ENCODE data around the gene SGTA.
"Not testable (repeated sequence)": the region's sequence is repeated elsewhere in the genome, so short reads cannot be mapped to it uniquely, and the experiment has no call there.

The SGTA gene

GRCh38 chr19:2782936-2783780 lies at the start of gene SGTA:
SGTA (minus strand) TSS chr19:2783273; CDS start chr19:2769068, 14,205 bp downstream.
- intact Hi-C loops (cut with DNase I) = no loop called here
- peak; percentile 97 to 100 (median 98) for DNase-seq

- intact Hi-C loops (cut with DNase I) = no loop called here
Observed at GRCh38 chr19:2827840-2828489, 44.9 kb upstream of the SGTA start.

GRCh38 chr19:2827022-2827421 lies 43.9 kb upstream of the SGTA start:
- no peak for DNase-seq
- intact Hi-C loops (cut with DNase I) = no loop called here

More at GRCh38 chr19:2827840-2828489, 44.9 kb upstream of the SGTA start:
- peak in 1 of 10 donors; percentile 22 for DNase-seq

- intact Hi-C loops (cut with DNase I) = loop anchor here (5.0 kb wide), 1 partner anchor 37 kb away; the partner anchor contains the start of gene THOP1
- peak in 2 of 10 donors; percentile 32 to 58 for DNase-seq
Observed at GRCh38 chr19:2824129-2824528, 41.1 kb upstream of the SGTA start.

- peak in 3 of 10 donors; percentile 20 to 67 (median 43) for DNase-seq
- intact Hi-C loops (cut with DNase I) = loop anchor here (5.0 kb wide), 1 partner anchor 36 kb away; the partner anchor contains the start of gene THOP1
Observed at GRCh38 chr19:2823646-2824045, 40.6 kb upstream of the SGTA start.

- DNase-seq = peak in 2 of 10 donors; percentile 61 to 66
- intact Hi-C loops (cut with DNase I) = loop anchor here (5.0 kb wide), 1 partner anchor 36 kb away; the partner anchor contains the start of gene THOP1
Observed at GRCh38 chr19:2822846-2823245, 39.8 kb upstream of the SGTA start.

GRCh38 chr19:2820112-2820702 lies 37.1 kb upstream of the SGTA start:
- DNase-seq = peak in 3 of 10 donors; percentile 21 to 86 (median 82)
- intact Hi-C loops (cut with DNase I) = loop anchor here (5.0 kb wide), 1 partner anchor 33 kb away; the partner anchor contains the start of gene THOP1

GRCh38 chr19:2819540-2820111 lies 36.6 kb upstream of the SGTA start, which contains the start of gene ZNF554:
ZNF554 (plus strand) TSS chr19:2819868; CDS start chr19:2820072, 204 bp downstream.
- peak; percentile 87 to 99 (median 94) for DNase-seq
- intact Hi-C loops (cut with DNase I) = loop anchor here (5.0 kb wide), 1 partner anchor 32 kb away; the partner anchor contains the start of gene THOP1

- intact Hi-C loops (cut with DNase I) = not testable (repeated sequence)
Observed at GRCh38 chr19:2817237-2817829, 34.3 kb upstream of the SGTA start.

GRCh38 chr19:2816641-2817040 lies 33.6 kb upstream of the SGTA start:
- intact Hi-C loops (cut with DNase I) = no loop called here
- DNase-seq = peak in 2 of 10 donors; percentile 59 to 78

More at GRCh38 chr19:2817237-2817829, 34.3 kb upstream of the SGTA start:
- peak in 2 of 10 donors; percentile 73 to 84 for DNase-seq

- DNase-seq = peak in 1 of 10 donors; percentile 70
- intact Hi-C loops (cut with DNase I) = no loop called here
Observed at GRCh38 chr19:2815923-2816322, 32.9 kb upstream of the SGTA start.

- DNase-seq = peak in 2 of 10 donors; percentile 61 to 74
Observed at GRCh38 chr19:2815191-2815614, 32.1 kb upstream of the SGTA start.

GRCh38 chr19:2814426-2814825 lies 31.4 kb upstream of the SGTA start:
- intact Hi-C loops (cut with DNase I) = no loop called here
- DNase-seq = no peak

More at GRCh38 chr19:2815191-2815614, 32.1 kb upstream of the SGTA start:
- intact Hi-C loops (cut with DNase I) = no loop called here

GRCh38 chr19:2813235-2814160 lies 30.4 kb upstream of the SGTA start:
- intact Hi-C loops (cut with DNase I) = no loop called here
- DNase-seq = peak in 3 of 10 donors; percentile 22 to 84 (median 67)

- intact Hi-C loops (cut with DNase I) = no loop called here
- peak in 2 of 10 donors; percentile 43 to 73 for DNase-seq
Observed at GRCh38 chr19:2812414-2813234, 29.6 kb upstream of the SGTA start.

GRCh38 chr19:2811735-2812413 lies 28.8 kb upstream of the SGTA start:
- peak in 3 of 10 donors; percentile 16 to 75 (median 49) for DNase-seq
- intact Hi-C loops (cut with DNase I) = no loop called here

- intact Hi-C loops (cut with DNase I) = no loop called here
- DNase-seq = peak in 3 of 10 donors; percentile 25 to 71 (median 49)
Observed at GRCh38 chr19:2811221-2811722, 28.2 kb upstream of the SGTA start.
